Heart left ventricle (tissue), 13 donors: ENCODE data around the gene FKBP6.

Source experiments
- CTCF ChIP-seq, 12 donors: fragments of 200-600 bp; sonication (generic) in 4 of 12; IDR thresholded peaks; one replicate each; pipeline versions ENCODE4 v1.5.0 to v1.8.0; 2018 to 2022; ENCODE audit warnings: antibody characterized with exemption in 12 of 12, mild to moderate bottlenecking in 5 of 12
- POLR2A ChIP-seq, 2 donors: fragments of 450-650 bp; IDR thresholded peaks; one replicate each; pipeline ENCODE4 v1.6.1; 2017; ENCODE audit warnings: antibody characterized with exemption in 2 of 2, mild to moderate bottlenecking in 2 of 2, moderate library complexity in 2 of 2
- donor health status: ischemic (EF 13 %, LVEDD 7.1; RV severe dilation, severe dysfunction).
- donor health status: DM: no; HTN: yes; CAD: no.
- donor health status: DM: no; HTN: no; CAD: no.
- donor health status: ischemic (EF 25% LVEDD 6.9; RV normal size, moderate dysfunction).
- donor health status: ischemic (EF 25% LVEDD 5.7; RV mildly dilated, moderate dysfunction).
- donor health status: ischemic (EF 35%, LVEDD 5.7; RV mildly dilated, moderate dysfunction).
- donor health status: nonischemic (EF 11% LVEDD 7.7; RV severe dilation, severe dysfunction).
- donor health status: DM: yes; HTN: yes; CAD: no.
- donor health status: PGD.
- donor health status: ischemic (EF 29% LVEDD 5.4; RV normal size, mild dysfunction).
- donor health status: nonischemic (EF 23%, LVEDD 6.1; RV moderate dilation, normal function).

DNA sequence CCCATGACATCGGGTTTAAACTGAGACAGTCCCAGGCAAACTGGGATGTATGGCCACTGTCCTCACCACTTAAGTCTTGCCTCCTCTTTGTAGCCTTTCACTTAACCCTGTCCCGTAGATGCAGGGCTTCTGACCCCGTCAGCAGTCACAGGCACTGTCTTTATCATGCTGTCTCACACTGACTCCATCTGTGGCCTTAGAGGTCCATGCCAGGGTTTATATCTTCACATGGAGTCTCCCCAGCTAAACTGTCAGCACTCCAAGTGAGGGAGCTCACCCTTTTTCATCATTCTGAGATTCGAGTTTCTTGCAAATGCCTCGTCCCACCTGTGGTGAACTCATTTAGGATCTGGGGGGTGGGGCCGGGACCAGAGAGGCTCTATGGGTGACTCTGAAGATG lies 2.8 kb downstream of the FKBP6 start:
- no peak for TF ChIP-seq CTCF (IDR thresholded peaks at IDR 0.05)
- TF ChIP-seq POLR2A (IDR thresholded peaks at IDR 0.05), result no peak
